DMS153 (cell line): ENCODE results near the gene TAC4.

ENCODE experiments used
- DNase-seq: peaks from one replicate; lab custom pipeline; 2025; lab: John Stamatoyannopoulos, UW

Gene TAC4

GRCh38 chr17:49848019-49848473 lies at the start of gene TAC4:
TAC4 (minus strand) TSS chr17:49848069; CDS start chr17:49848017, 52 bp downstream.
- no peak for DNase-seq

- no peak for DNase-seq
Observed at GRCh38 chr17:49896860-49897259, 49.0 kb upstream of the TAC4 start.

GRCh38 chr17:49896222-49896621 lies 48.4 kb upstream of the TAC4 start:
- DNase-seq = no peak

GRCh38 chr17:49895812-49896211 lies 47.9 kb upstream of the TAC4 start:
- no peak for DNase-seq

- DNase-seq = no peak
Observed at GRCh38 chr17:49894761-49895160, 46.9 kb upstream of the TAC4 start.

- DNase-seq = no peak
Observed at GRCh38 chr17:49891694-49892389, 44.0 kb upstream of the TAC4 start.

- no peak for DNase-seq
Observed at GRCh38 chr17:49891271-49891670, 43.4 kb upstream of the TAC4 start.

- DNase-seq = no peak
Observed at GRCh38 chr17:49890852-49891251, 43.0 kb upstream of the TAC4 start.

GRCh38 chr17:49890077-49890821 lies 42.4 kb upstream of the TAC4 start:
- DNase-seq = no peak

GRCh38 chr17:49889500-49889899 lies 41.6 kb upstream of the TAC4 start:
- DNase-seq = no peak

- no peak for DNase-seq
Observed at GRCh38 chr17:49887744-49888360, 40.0 kb upstream of the TAC4 start.

GRCh38 chr17:49887086-49887743 lies 39.3 kb upstream of the TAC4 start:
- DNase-seq = no peak

- DNase-seq = no peak
Observed at GRCh38 chr17:49886036-49886435, 38.2 kb upstream of the TAC4 start.

- DNase-seq = no peak
Observed at GRCh38 chr17:49882434-49882833, 34.6 kb upstream of the TAC4 start.

GRCh38 chr17:49881054-49881402 lies 33.2 kb upstream of the TAC4 start:
- DNase-seq = no peak

GRCh38 chr17:49880291-49881053 lies 32.6 kb upstream of the TAC4 start:
- DNase-seq = peak; percentile 31

- DNase-seq = no peak
Observed at GRCh38 chr17:49878931-49879904, 31.3 kb upstream of the TAC4 start.

GRCh38 chr17:49875685-49876084 lies 27.8 kb upstream of the TAC4 start:
- DNase-seq = no peak

GRCh38 chr17:49874911-49875310 lies 27.0 kb upstream of the TAC4 start:
- DNase-seq = no peak

- DNase-seq = no peak
Observed at GRCh38 chr17:49873926-49874325, 26.1 kb upstream of the TAC4 start.

GRCh38 chr17:49873466-49873865 lies 25.6 kb upstream of the TAC4 start:
- peak; percentile 71 for DNase-seq
